ENCODE measurements around the gene ATG16L2.

Gene ATG16L2

GRCh38 chr11:72876147-72876546 lies 61.9 kb downstream of the ATG16L2 start:
- no peaks in the 10 kb centered on the region for H3K36me3 ChIP-seq (ENCODE audit: control insufficient read depth in 2 of 2, insufficient read depth in 1 of 2, low read length in 2 of 2)
- H3K4me3 ChIP-seq (ENCODE audit: low read depth, low read length) = no peak overlapping the region
- H3K4me1 ChIP-seq (ENCODE audit: control insufficient read depth, insufficient read depth, low read length) = no peaks in the 10 kb centered on the region
- TF ChIP-seq GLI2 (tag by site-specific recombination; IDR thresholded peaks at IDR 0.05; ENCODE audit: borderline replicate concordance, low read depth) = no peak
- no peak for TF ChIP-seq ZNF560 (tag by site-specific recombination; IDR thresholded peaks at IDR 0.05; ENCODE audit: borderline replicate concordance)
- TF ChIP-seq PRDM1 (tag by site-specific recombination; IDR thresholded peaks at IDR 0.05) = no peak
- no peak for TF ChIP-seq ZNF324 (tag by site-specific recombination; IDR thresholded peaks at IDR 0.05)
- no peak for TF ChIP-seq ZSCAN16 (tag by site-specific recombination; IDR thresholded peaks at IDR 0.05)
- no peak for TF ChIP-seq ZNF777 (tag by site-specific recombination; IDR thresholded peaks at IDR 0.05; ENCODE audit: borderline replicate concordance)
- no peak for TF ChIP-seq ZNF580 (tag by site-specific recombination; IDR thresholded peaks at IDR 0.05)
- TF ChIP-seq ZNF660 (tag by site-specific recombination; IDR thresholded peaks at IDR 0.05) = no peak
- TF ChIP-seq ZNF501 (tag by site-specific recombination; IDR thresholded peaks at IDR 0.05) = no peak
- ChIA-PET CTCF (interaction anchor here (0.6 kb wide), 1 partner anchor 368 kb away, joined by 4 read pairs; no protein-coding TSS in a partner anchor), POLR2A (no interaction called here)
- no peak overlapping the region for H3K27ac ChIP-seq (ENCODE audit: extremely low read depth, low read depth, low read length)
- H3K9me3 ChIP-seq (ENCODE audit: control insufficient read depth, insufficient read depth, low read depth, low read length) = no peaks in the 10 kb centered on the region

Measured in HEK293 (cell line).